H7 (cell line): ENCODE measurements around the gene TMCO4. TPM values are rescaled to one million over a fixed set of nuclear protein-coding genes. Genes with fewer than 3 reads are reported as not detected.
A peak's percentile ranks its signal among the peaks of the same experiment; 100 is the strongest.

ENCODE experiments used
- DNase-seq: peaks from one replicate; pipeline ENCODE4 v3.0.0; 2012
- H3K27me3 ChIP-seq: 2 replicates; pipeline ENCODE4 v1.6.0; 2011; ENCODE audit warnings: mild to moderate bottlenecking, low read length; ENCODE audit not compliant: control insufficient read depth, insufficient read depth
- H3K36me3 ChIP-seq: replicated peaks from 2 replicates; pipeline ENCODE4 v1.5.1; 2011; ENCODE audit warnings: low read length; ENCODE audit not compliant: control insufficient read depth, insufficient read depth
- H3K4me3 ChIP-seq: 2 replicates; pipeline ENCODE4 v1.5.1; 2011; ENCODE audit warnings: low read depth, mild to moderate bottlenecking, control low read depth, low read length, moderate library complexity; ENCODE audit not compliant: insufficient read depth
- total RNA-seq: library from RNA; depleted of rRNA; stranded (reverse); fragments of >200 nt; shearing (Covaris generic); gene quantifications from 2 replicates; pipeline ENCODE4 v1.2.3, GENCODE V29; 2014

Gene TMCO4
- total RNA-seq, 1 experiment from 2014 or later, result 8.8 TPM

DNA sequence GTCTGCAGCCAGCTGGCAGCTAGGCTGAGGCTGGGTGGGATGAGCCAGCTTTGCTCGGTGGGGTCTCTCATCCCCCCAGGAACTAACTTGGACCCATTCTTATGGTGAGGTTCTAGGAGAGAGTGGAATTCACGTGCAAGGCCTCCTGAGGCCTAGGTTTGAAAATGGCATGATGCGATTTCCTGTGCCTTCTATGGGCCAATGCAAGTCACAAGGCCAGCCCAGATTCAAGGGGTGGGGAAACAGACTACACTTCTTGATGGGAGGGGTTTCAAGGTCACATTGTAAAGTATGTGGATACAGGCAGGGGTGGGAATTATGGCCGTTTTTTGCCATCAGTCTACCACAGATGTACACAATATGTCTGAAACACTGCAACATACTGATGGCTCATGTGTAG lies 86.8 kb downstream of the TMCO4 start:
- Histone ChIP-seq H3K36me3 (no peaks in the 10 kb centered on the region), H3K4me3 (no peak overlapping the region), H3K27me3 (no peaks in the 10 kb centered on the region)
- DNase-seq, result no peak

DNA sequence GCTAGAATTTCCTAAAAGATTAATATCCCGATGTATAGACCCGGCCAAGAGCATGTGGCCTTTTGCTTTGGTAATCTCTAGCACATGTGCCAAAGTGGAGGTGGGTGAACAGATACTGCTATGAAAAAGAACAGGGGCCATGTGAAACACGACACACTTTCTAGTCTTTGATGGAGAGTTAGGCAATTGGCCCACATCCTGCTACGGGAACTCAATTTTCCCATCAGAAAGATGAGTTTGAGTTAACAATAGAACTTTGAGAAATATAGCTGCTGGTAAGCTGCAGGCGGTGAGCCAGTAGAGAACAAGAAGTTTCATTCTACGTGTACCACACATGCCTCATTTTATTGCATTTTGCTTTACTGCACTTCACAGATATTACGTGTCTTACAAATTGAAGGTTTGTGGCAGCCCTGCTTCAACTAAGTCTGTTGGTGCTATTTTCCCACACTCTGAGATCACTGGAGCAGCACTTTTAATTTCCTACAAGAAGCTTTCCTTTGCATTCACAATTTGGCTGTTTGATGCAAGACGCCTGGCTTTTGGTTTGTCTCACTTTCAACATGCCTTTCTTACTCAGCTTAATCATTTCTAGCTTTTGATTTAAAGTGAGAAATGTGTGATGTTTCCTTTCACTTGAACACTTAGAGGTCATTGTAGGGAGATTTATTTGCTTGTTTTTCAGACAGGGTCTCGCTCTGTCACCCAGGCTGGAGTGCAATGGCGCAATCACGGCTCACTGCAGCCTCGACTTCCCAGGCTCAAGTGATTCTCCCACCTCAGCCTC lies 88.7 kb downstream of the TMCO4 start:
- DNase-seq, result no peak
- Histone ChIP-seq H3K36me3 (no peaks in the 10 kb centered on the region), H3K4me3 (no peak overlapping the region), H3K27me3 (no peaks in the 10 kb centered on the region)

DNA sequence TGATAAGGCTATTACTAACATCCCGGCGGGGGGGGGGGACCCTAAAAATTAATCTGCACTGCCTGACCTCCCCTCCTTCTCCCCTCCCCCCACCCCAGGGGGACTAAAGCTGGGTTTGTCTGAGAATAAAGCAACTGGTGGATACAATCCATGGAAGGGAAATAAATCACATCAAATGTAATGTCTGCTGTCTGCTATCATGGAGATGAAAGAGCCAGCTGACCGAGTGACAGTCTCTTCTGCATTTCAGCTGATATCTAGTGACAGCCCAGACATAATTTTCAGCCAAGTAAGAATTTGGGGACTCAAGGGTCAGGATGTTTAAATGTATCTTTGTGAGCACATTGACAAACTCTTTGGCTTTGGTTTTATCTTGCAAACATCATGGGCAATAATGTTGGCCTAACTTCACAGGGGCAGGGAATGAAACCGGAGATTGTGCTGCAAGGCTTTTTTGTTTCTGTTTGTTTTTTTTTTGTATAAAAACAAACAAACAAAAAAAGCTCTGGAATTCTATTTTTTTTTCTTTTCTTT lies 90.4 kb downstream of the TMCO4 start:
- H3K27me3 ChIP-seq, result no peaks in the 10 kb centered on the region
- H3K36me3 ChIP-seq, result no peaks in the 10 kb centered on the region
- no peak overlapping the region for H3K4me3 ChIP-seq

DNA sequence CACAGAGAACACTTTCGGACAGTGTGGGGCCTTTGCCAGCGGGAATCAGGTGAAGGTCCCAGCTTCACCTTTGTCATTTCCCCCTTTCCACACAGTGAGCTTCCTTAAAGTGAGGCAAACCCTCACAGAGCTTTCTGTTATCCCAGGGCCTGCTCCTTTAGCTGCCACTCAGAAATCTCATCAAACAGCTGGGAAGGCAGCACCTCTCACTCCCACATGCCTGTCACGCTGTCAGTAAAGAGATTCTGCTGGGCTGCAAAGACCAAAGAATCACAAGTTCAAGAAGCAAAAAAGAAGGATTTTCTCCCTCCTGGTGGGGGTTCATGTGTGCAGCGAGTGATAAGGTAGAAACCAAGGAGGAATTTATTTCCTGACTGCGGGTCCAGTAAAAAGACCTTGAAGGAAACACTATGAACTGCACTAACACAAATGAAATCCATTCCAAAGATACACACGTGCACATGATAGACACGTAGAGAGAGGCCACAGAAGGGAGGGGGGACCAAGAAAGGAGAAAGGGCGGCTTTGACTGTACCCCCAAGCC lies 91.1 kb downstream of the TMCO4 start:
- H3K4me3 ChIP-seq, result no peak overlapping the region
- H3K36me3 ChIP-seq, result no peaks in the 10 kb centered on the region
- H3K27me3 ChIP-seq, result no peaks in the 10 kb centered on the region
- DNase-seq, result no peak

More for the DNA sequence above, 90.4 kb downstream of the TMCO4 start:
- DNase-seq, result no peak

DNA sequence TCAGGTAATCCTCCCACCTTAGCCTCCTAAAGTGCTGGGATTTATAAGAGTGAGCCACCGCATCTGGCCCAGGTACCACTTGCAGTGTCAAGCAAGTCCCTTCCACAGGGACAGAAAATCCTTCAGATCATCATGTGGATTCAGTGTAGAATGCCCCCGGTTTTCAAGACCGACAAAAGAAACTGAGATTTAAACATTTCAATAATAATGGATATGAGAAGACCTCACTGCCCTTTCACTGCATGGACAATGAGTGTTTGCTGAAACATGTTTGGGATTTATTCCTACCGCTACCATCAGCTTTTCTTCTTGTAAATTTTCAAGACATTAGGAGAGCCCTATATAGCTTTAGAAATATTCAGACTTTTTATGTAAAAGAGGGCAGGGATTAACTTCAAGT lies 93.6 kb downstream of the TMCO4 start:
- no peak for DNase-seq
- Histone ChIP-seq H3K27me3 (no peaks in the 10 kb centered on the region), H3K4me3 (no peak overlapping the region), H3K36me3 (no peaks in the 10 kb centered on the region)

- Histone ChIP-seq H3K27me3 (no peaks in the 10 kb centered on the region), H3K36me3 (no peaks in the 10 kb centered on the region), H3K4me3 (no peak overlapping the region)
- DNase-seq, result no peak
Measured at GRCh38 chr1:19705464-19705863, 94.3 kb downstream of the TMCO4 start.

DNA sequence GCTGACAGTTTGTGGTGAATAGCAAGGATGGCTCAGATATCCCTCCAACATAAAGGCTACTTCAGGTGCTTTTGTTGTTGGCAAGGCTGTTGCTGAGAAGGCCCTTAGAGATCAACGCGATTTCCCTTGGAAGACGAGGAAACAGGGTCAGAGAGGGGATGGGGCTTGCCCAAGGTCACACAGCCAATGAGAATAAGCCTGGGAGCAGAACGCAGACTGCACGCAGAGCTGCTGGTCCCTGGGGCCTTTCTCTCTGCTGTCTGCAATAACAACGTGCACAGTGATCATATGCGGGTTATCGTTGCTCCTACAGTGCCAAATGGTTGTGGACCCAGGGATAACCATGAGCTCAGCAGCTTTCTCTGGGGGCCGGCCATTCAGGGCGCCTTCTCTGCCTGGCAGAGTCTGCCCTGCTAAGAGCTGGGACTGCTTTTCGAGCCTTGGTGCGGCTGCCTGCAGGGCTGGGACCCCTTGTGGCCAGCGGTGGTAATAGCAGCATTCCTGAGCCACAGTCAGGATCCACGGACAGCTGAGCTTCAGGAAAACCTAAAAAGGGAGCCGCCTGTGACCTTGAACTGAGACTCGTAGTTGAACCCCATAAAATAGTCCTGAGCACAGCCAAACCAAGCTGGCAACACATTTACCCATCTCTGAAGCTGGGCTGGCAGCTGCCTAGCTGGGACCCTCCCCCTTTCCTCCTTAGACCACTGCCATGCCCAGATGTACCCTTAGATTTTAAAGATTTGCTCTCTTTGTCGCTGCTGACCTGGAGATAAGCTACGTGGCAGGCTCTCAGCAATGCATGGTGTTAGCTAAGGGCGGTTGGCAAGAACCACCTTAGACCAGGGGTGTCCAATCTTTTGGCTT lies 95.2 kb downstream of the TMCO4 start:
- Histone ChIP-seq H3K4me3 (peak overlapping the region; percentile 18; the same call in 1 of the 2 replicates), H3K27me3 (no peaks in the 10 kb centered on the region), H3K36me3 (no peaks in the 10 kb centered on the region)
- peak; percentile 85 for DNase-seq

- no peak for DNase-seq
- H3K36me3 ChIP-seq, result no peaks in the 10 kb centered on the region
- H3K27me3 ChIP-seq, result no peaks in the 10 kb centered on the region
- H3K4me3 ChIP-seq, result no peak overlapping the region
Measured at GRCh38 chr1:19703280-19703679, 96.4 kb downstream of the TMCO4 start.

DNA sequence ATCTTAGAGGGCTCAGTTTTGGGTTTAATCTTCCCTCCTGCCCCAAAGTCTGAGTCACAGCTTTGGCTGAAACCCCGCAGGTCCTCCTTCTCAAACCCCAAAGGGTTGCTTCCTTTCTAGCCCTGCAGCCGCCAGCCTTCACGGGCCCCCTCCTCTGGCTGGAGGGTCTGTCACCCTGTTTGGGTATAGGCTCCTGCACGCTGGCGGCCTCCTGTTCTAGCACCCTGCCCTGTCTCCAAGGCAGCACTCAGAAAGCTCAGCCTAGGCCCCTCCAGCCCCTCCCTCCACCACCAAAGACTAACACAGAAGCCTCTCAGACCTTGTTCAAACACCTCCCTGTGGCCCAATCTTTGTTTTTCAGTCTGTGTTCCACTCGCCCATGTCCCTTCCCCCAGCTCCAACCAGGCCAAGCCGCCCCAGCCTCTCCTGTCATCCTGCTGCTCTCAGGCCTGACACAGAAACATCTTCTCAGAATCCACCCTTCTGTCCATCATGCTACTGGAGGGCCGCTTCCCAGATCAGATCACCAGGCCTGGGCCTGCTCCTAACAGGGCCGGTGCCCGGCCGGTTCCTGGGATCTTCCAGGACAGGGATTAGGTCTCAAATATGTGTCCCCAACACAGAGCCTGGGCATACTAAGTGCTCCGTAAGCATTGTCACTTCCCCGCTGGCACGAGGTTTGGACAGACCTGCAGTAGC lies 99.5 kb downstream of the TMCO4 start:
- Histone ChIP-seq H3K27me3 (no peaks in the 10 kb centered on the region), H3K4me3 (no peak overlapping the region), H3K36me3 (no peaks in the 10 kb centered on the region)
- DNase-seq, result peak; percentile 33

DNA sequence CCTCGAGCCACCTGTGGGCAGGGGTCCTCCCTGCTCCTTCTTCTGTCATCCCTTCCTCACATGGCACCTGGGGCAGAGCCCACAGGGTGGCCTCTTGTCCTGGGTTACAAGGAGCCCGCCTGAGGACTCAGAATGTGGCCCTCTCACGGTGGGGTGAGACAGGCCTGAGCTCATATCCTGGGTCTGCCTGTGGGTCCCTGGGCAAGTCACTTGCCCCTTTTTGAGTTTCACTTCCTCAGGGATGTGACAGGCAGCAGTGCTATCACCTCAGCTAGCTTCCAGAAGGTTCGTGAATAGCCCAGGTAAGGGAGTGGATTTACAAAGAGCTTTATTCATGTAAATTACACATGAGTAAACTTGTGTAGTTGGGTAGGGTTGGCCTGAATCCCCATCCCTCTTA lies 101.5 kb downstream of the TMCO4 start:
- H3K36me3 ChIP-seq, result no peaks in the 10 kb centered on the region
- no peaks in the 10 kb centered on the region for H3K27me3 ChIP-seq
- H3K4me3 ChIP-seq, result no peak overlapping the region
- peak; percentile 28 for DNase-seq

DNA sequence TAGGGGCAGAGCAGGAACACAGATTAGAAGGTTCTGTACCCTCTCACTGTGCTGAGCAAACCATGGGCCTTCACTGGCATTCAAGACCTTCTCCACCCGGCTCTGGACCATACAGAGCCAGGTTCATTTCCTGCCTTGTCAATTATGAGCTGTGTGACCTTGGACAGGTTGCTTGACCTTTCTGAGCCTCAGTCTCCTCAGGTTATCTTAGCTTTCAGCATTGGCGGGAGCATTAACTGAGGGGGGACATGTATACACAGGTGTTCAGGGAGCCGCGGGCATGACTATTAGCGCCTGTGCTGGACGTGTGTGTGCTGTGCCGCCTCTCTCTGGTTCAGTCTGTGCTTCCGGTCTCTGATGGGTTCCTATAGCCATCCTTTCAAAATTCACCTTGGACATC lies 102.9 kb downstream of the TMCO4 start:
- H3K4me3 ChIP-seq, result no peak overlapping the region
- DNase-seq, result no peak
- H3K36me3 ChIP-seq, result no peaks in the 10 kb centered on the region
- no peaks in the 10 kb centered on the region for H3K27me3 ChIP-seq

DNA sequence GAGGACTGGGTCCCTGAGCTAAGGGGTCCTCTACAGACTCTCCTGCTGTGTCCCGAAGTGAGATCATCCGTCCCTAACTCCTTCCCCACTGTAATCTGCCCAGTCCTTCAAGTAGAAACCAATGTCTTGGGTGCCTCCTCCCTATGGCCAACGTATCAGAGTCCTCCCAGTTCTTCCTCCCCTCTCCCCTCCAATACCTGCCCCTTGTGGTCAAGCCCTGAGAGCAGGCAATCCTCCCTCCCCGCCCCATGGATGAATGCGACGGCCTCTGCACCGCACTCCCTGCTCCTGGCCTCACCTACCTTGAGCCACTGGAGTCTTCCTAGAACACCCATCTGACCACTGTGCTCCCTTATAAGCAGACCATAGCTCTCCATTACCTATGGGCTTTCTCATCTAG lies 103.9 kb downstream of the TMCO4 start:
- Histone ChIP-seq H3K27me3 (no peaks in the 10 kb centered on the region), H3K4me3 (no peak overlapping the region), H3K36me3 (no peaks in the 10 kb centered on the region)
- DNase-seq, result peak; percentile 60

DNA sequence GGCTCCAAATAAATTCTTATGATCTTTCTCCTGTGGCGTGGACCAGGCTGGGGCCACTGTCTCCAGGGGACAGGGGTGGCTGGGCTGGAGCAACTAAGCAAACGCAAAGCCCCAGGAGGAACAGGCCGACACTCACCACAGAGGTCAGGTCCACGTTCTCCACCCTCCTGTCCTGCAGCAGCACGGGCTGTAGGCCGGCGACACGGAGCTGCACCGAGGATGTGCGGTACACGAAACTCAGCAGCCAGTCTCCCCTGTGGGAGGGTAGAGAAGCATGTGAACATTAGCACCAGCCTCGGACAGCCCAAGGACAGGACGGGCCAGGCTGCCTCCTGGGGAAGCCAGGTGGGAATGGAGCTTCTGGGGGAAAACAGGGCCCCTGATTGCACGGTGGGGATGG lies 105.4 kb downstream of the TMCO4 start:
- H3K4me3 ChIP-seq, result no peak overlapping the region
- peak; percentile 22 for DNase-seq
- H3K27me3 ChIP-seq, result no peaks in the 10 kb centered on the region

DNA sequence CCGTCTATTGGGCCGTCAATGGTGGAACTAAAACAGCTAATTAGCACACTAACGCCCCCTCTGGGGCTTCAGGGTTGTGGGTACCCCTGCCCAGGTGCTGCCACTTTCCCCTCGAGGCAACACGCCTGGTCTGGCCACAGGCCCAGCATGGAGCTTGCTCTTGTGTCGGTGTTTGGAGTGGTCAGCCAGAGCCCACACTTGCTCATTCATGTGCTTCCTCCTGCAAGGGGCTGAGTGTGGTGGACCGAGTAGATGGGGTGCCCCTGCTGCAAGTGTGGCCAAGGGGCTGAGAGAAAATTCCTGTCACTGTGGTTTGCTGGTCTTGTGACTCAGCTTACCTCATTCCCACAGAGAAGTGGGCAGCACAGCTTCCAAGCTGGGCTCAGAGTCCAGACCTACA lies 109.4 kb downstream of the TMCO4 start:
- DNase-seq, result peak; percentile 36
- Histone ChIP-seq H3K27me3 (no peaks in the 10 kb centered on the region), H3K36me3 (no peaks in the 10 kb centered on the region), H3K4me3 (no peak overlapping the region)

More for the DNA sequence above, 105.4 kb downstream of the TMCO4 start:
- no peaks in the 10 kb centered on the region for H3K36me3 ChIP-seq
